ENCODE data around the gene RSPH1. TPM values are rescaled to one million over a fixed set of nuclear protein-coding genes. Genes with fewer than 3 reads are reported as not detected.

Gene RSPH1
- total RNA-seq, 1 experiment from 2014 or later = 0.31 TPM

DNA sequence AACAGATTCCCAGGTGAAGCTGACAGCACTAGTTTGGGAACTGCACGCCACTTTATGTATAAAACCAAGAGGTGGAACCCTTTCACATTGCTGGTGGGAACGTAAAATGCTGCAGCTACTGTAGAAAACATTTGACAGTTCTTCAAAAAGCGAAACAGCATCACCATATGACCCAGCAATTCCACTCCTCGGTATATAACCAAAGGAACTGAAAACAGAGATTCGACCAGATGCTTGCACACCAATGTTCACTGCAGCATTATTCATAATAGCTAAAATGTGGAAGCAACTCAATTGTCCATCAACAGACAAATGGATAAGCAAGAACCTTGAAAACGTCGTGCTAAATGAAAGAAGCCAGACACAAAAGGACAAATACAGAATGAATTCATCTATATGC is 17.5 kb downstream of the RSPH1 start:
- H3K27ac Mint-ChIP-seq = no peak overlapping the region
- H4K20me1 ChIP-seq (ENCODE audit: control insufficient read depth, insufficient read depth, insufficient read length) = no peaks in the 10 kb centered on the region

More for the DNA sequence above, 17.5 kb downstream of the RSPH1 start:
- Histone ChIP-seq H3K23ac (ENCODE audit: insufficient read length, low read depth, low read length) (no peak overlapping the region), H3K14ac (ENCODE audit: insufficient read depth, low read length) (no peak overlapping the region), H3K27ac (ENCODE audit: insufficient read length, low read depth, low read length) (no peak overlapping the region), H2AFZ (ENCODE audit: low read length) (no peak overlapping the region), H2BK12ac (ENCODE audit: insufficient read length, low read depth, low read length) (no peak overlapping the region), H3K4ac (ENCODE audit: low read depth, low read length) (no peak overlapping the region), H2AK5ac (ENCODE audit: insufficient read length, low read length) (no peak overlapping the region), H3K4me1 (ENCODE audit: insufficient read depth, low read length) (peaks cover 7% of the 10 kb centered on the region; the same call in 1 of the 2 replicates), H3K9ac (ENCODE audit: extremely low read depth, insufficient read length, low read length) (no peak overlapping the region), H2BK120ac (ENCODE audit: low read depth, low read length, poor library complexity, severe bottlenecking) (no peak overlapping the region), H2BK15ac (ENCODE audit: low read depth, low read length) (no peak overlapping the region), H3K18ac (ENCODE audit: insufficient read length, low read depth, low read length) (no peak overlapping the region), H2BK5ac (ENCODE audit: insufficient read length, low read length) (no peak overlapping the region), H3K79me2 (ENCODE audit: insufficient read depth, low read length) (no peaks in the 10 kb centered on the region), H4K8ac (replicated peaks; ENCODE audit: insufficient read length, low read depth, low read length) (no peak overlapping the region), H3T11ph (ENCODE audit: low read length) (no peak overlapping the region), H3K27me3 (ENCODE audit: insufficient read depth, low read length) (no peaks in the 10 kb centered on the region), H3K4me2 (ENCODE audit: insufficient read depth, insufficient read length, low read length) (no peak overlapping the region), H3K9me3 (ENCODE audit: control insufficient read depth, low read depth, low read length) (no peaks in the 10 kb centered on the region), H3K23me2 (ENCODE audit: insufficient read length, low read depth, low read length, poor library complexity, severe bottlenecking) (no peaks in the 10 kb centered on the region), H3K56ac (ENCODE audit: insufficient read length, low read depth, low read length) (no peak overlapping the region), H2BK20ac (ENCODE audit: low read depth, low read length, poor library complexity, severe bottlenecking) (no peak overlapping the region), H4K91ac (ENCODE audit: insufficient read length, low read depth, low read length) (no peak overlapping the region), H4K5ac (ENCODE audit: insufficient read length, low read depth, low read length) (no peak overlapping the region), H3K79me1 (ENCODE audit: insufficient read depth, low read depth, low read length, poor library complexity, severe bottlenecking) (no peaks in the 10 kb centered on the region)
- TF ChIP-seq, protein P1, sequence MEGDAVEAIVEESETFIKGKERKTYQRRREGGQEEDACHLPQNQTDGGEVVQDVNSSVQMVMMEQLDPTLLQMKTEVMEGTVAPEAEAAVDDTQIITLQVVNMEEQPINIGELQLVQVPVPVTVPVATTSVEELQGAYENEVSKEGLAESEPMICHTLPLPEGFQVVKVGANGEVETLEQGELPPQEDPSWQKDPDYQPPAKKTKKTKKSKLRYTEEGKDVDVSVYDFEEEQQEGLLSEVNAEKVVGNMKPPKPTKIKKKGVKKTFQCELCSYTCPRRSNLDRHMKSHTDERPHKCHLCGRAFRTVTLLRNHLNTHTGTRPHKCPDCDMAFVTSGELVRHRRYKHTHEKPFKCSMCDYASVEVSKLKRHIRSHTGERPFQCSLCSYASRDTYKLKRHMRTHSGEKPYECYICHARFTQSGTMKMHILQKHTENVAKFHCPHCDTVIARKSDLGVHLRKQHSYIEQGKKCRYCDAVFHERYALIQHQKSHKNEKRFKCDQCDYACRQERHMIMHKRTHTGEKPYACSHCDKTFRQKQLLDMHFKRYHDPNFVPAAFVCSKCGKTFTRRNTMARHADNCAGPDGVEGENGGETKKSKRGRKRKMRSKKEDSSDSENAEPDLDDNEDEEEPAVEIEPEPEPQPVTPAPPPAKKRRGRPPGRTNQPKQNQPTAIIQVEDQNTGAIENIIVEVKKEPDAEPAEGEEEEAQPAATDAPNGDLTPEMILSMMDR (conservative IDR thresholded peaks at IDR 0.05) = no peak
- DNase-seq = no peak
- Mint-ChIP-seq H3K4me3 (no peak overlapping the region), H3K27me3 (ENCODE audit: low read depth) (peaks cover 10% of the 10 kb centered on the region; the same call in 1 of the 2 replicates), H3K4me1 (peaks cover 18 to 21% of the 10 kb centered on the region in 2 experiments), H3K9me3 (no peaks in the 10 kb centered on the region), H3K36me3 (ENCODE audit: insufficient read depth in 1 of 3, low read depth in 3 of 3) (no peaks in the 10 kb centered on the region)
- WGBS (ENCODE audit: extremely low coverage, insufficient read length, low lambda C conversion rate) = no CpG with 5 or more reads among the region's 7 CpGs

All from H9 (cell line).